ENCODE measurements around the gene DCAF8.

- TF ChIP-seq POLR2AphosphoS5 (IDR thresholded peaks at IDR 0.05; ENCODE audit: low read depth, low read length) (no peak), POLR2A (IDR thresholded peaks at IDR 0.05; ENCODE audit: low read depth, low read length) (no peak)
Observed at GRCh38 chr1:160189649-160190625, 72.4 kb downstream of the DCAF8 start, which contains the start of gene CASQ1.
